ENCODE measurements around the gene VASN. TPM values are rescaled to one million over a fixed set of nuclear protein-coding genes. Genes with fewer than 3 reads are reported as not detected.

Gene VASN
- total RNA-seq, 1 donor from 2014 or later: 33.7 TPM

GRCh38 chr16:4350787-4351659, 20.6 kb upstream of the VASN start, which contains the start of gene PAM16:
PAM16 (minus strand) TSS chr16:4351321; CDS start chr16:4351234, 87 bp downstream.
- DNase-seq (ENCODE audit: low read depth): no peak
- TF ChIP-seq CTCF (conservative IDR thresholded peaks at IDR 0.05; ENCODE audit: low read depth, low read length): no peak
- peak within 1 kb of the TSS; percentile 71 for H3K4me3 ChIP-seq (ENCODE audit: low read depth, low read length)

GRCh38 chr16:4351880-4352279, 19.8 kb upstream of the VASN start:
- H3K4me3 ChIP-seq (ENCODE audit: low read depth, low read length): no peak overlapping the region
- no peak for TF ChIP-seq CTCF (conservative IDR thresholded peaks at IDR 0.05; ENCODE audit: low read depth, low read length)
- no peak for DNase-seq (ENCODE audit: low read depth)

GRCh38 chr16:4352843-4353242, 18.8 kb upstream of the VASN start:
- TF ChIP-seq CTCF (conservative IDR thresholded peaks at IDR 0.05; ENCODE audit: low read depth, low read length): no peak
- DNase-seq (ENCODE audit: low read depth): no peak
- no peak overlapping the region for H3K4me3 ChIP-seq (ENCODE audit: low read depth, low read length)

GRCh38 chr16:4353675-4354074, 18.0 kb upstream of the VASN start:
- no peak overlapping the region for H3K4me3 ChIP-seq (ENCODE audit: low read depth, low read length)
- DNase-seq (ENCODE audit: low read depth): no peak
- TF ChIP-seq CTCF (conservative IDR thresholded peaks at IDR 0.05; ENCODE audit: low read depth, low read length): no peak

GRCh38 chr16:4354512-4355409, 16.9 kb upstream of the VASN start:
- no peak overlapping the region for H3K4me3 ChIP-seq (ENCODE audit: low read depth, low read length)
- no peak for TF ChIP-seq CTCF (conservative IDR thresholded peaks at IDR 0.05; ENCODE audit: low read depth, low read length)

GRCh38 chr16:4356820-4357219, 14.8 kb upstream of the VASN start:
- DNase-seq (ENCODE audit: low read depth): no peak
- no peak overlapping the region for H3K4me3 ChIP-seq (ENCODE audit: low read depth, low read length)
- TF ChIP-seq CTCF (conservative IDR thresholded peaks at IDR 0.05; ENCODE audit: low read depth, low read length): no peak

More at GRCh38 chr16:4354512-4355409, 16.9 kb upstream of the VASN start:
- no peak for DNase-seq (ENCODE audit: low read depth)
